HCT116 (cell line): Measurements from ENCODE around the gene DAPK2. TPM values are rescaled to one million over a fixed set of nuclear protein-coding genes. Genes with fewer than 3 reads are reported as not detected.

ENCODE experiments used
- ATAC-seq: fragments of 200-7000 bp; cut with Tn5 transposase; 2 replicates; pipeline ENCODE4 v1.9.1; 2020; ENCODE audit warnings: mild to moderate bottlenecking, moderate library complexity
- BruUV-seq: library from RNA; stranded (reverse); fragments of 400-500 nt; replicated peaks from 2 replicates; lab custom pipeline; 2021; lab: Mats Ljungman, UMichigan
- CTCF ChIA-PET: fragments of 300-600 bp; sonication (Branson Sonifier 250); formaldehyde crosslinking; loops from one replicate; lab custom pipeline; 2021; ENCODE audit warnings: antibody characterized with exemption; lab: Charles Lee
- POLR2A ChIA-PET: fragments of 300-600, 350-600 bp; sonication (Branson Sonifier 250); formaldehyde crosslinking; loops from one replicate; lab custom pipeline; 2021; ENCODE audit warnings: antibody characterized with exemption; lab: Charles Lee
- RAD21 ChIA-PET, 2 experiments: fragments of 300-600 bp; sonication (Branson Sonifier 250); formaldehyde crosslinking; loops; one replicate each; lab custom pipeline; 2023; ENCODE audit warnings: low total read pairs in 2 of 2; ENCODE audit not compliant: uncharacterized antibody in 2 of 2, unreplicated experiment in 2 of 2, low non-redundant PET in 1 of 2; lab: Charles Lee
- DNase-seq: peaks from one replicate; pipeline ENCODE4 v3.0.0-alpha.2; 2010; ENCODE audit warnings: low read depth, low spot score
- H2AFZ ChIP-seq: fragments of 200-600 bp; shearing (Covaris generic), sonication (generic); 2 replicates; pipeline ENCODE4 v1.6.1; 2017; ENCODE audit warnings: low read depth, mixed run types, mixed read lengths, antibody characterized with exemption, low read length; ENCODE audit not compliant: poor library complexity, severe bottlenecking
- H3K27ac ChIP-seq: 2 replicates; pipeline ENCODE4 v1.5.1; 2012; ENCODE audit warnings: low read depth, low read length
- H3K27me3 ChIP-seq: fragments of 200-600 bp; sonication (generic); 2 replicates; pipeline ENCODE4 v1.6.1; 2016; ENCODE audit warnings: mixed run types, low read length, mixed read lengths; ENCODE audit not compliant: insufficient read depth
- H3K36me3 ChIP-seq, 2 experiments: fragments of 200-500 bp in 1 of 2; fragments of 200-600 bp in 1 of 2; sonication (Bioruptor generic) in 1 of 2; sonication (generic) in 1 of 2; 2 replicates each; pipeline versions ENCODE4 v1.5.1 to v1.6.1; 2014 to 2016; ENCODE audit warnings: low read length in 2 of 2, inconsistent platforms in 1 of 2, mixed read lengths in 1 of 2, mixed run types in 1 of 2; ENCODE audit not compliant: insufficient read depth in 2 of 2, control insufficient read depth in 1 of 2
- H3K4me1 ChIP-seq, 2 experiments: fragments of 200-600 bp in 1 of 2; sonication (generic) in 1 of 2; 2 replicates each; pipeline versions ENCODE4 v1.5.1 to v1.6.1; 2012 to 2017; ENCODE audit warnings: low read length in 2 of 2, inconsistent platforms in 1 of 2, mild to moderate bottlenecking in 1 of 2, mixed read lengths in 1 of 2, mixed run types in 1 of 2, moderate library complexity in 1 of 2; ENCODE audit not compliant: insufficient read depth in 2 of 2, control insufficient read depth in 1 of 2
- H3K4me2 ChIP-seq: fragments of 200-600 bp; sonication (generic); 2 replicates; pipeline ENCODE4 v1.6.1; 2017; ENCODE audit warnings: mixed run types, low read length, mixed read lengths
- H3K4me3 ChIP-seq, 2 experiments: fragments of 200-600 bp in 1 of 2; sonication (generic) in 1 of 2; replicated peaks in 1 of 2; 2 replicates each; pipeline ENCODE4 v1.5.1; 2011 to 2016; ENCODE audit warnings: low read length in 2 of 2, control low read depth in 1 of 2, low read depth in 1 of 2, mild to moderate bottlenecking in 1 of 2, mixed read lengths in 1 of 2, mixed run types in 1 of 2
- H3K79me2 ChIP-seq: fragments of 200-600 bp; sonication (generic); 2 replicates; pipeline ENCODE4 v1.6.1; 2017; ENCODE audit warnings: mild to moderate bottlenecking, mixed run types, low read length, moderate library complexity, mixed read lengths; ENCODE audit not compliant: insufficient read depth
- H3K9ac ChIP-seq: fragments of 200-600 bp; sonication (generic); 2 replicates; pipeline ENCODE4 v1.6.1; 2016; ENCODE audit warnings: low read length, mixed read lengths
- H3K9me2 ChIP-seq: fragments of 200-600 bp; sonication (generic), shearing (Covaris generic); 2 replicates; pipeline ENCODE4 v1.6.1; 2017; ENCODE audit warnings: mixed run types, mild to moderate bottlenecking, moderate library complexity; ENCODE audit not compliant: insufficient read depth
- H3K9me3 ChIP-seq, 2 experiments: fragments of 200-500 bp in 1 of 2; fragments of 200-600 bp in 1 of 2; sonication (Bioruptor generic) in 1 of 2; sonication (generic) in 1 of 2; 2 replicates each; pipeline ENCODE4 v1.6.1; 2014 to 2017; ENCODE audit warnings: low read length in 2 of 2, mixed read lengths in 2 of 2, inconsistent platforms in 1 of 2, low read depth in 1 of 2, mild to moderate bottlenecking in 1 of 2, mixed run types in 1 of 2, moderate library complexity in 1 of 2; ENCODE audit not compliant: control insufficient read depth in 1 of 2, insufficient read depth in 1 of 2
- H4K20me1 ChIP-seq: fragments of 200-600 bp; sonication (generic), shearing (Covaris generic); 2 replicates; pipeline ENCODE4 v1.6.1; 2017; ENCODE audit warnings: mixed run types, mild to moderate bottlenecking, moderate library complexity; ENCODE audit not compliant: insufficient read depth
- CTCF ChIP-seq, 3 experiments: fragments of 200-600 bp in 1 of 3; sonication (generic) in 1 of 3; IDR thresholded peaks in 2 of 3; conservative IDR thresholded peaks in 1 of 3; 2 replicates each; pipeline ENCODE4 v1.5.1; 2012 to 2017; ENCODE audit warnings: low read depth in 2 of 3, low read length in 2 of 3, antibody characterized with exemption in 1 of 3, borderline replicate concordance in 1 of 3, control low read depth in 1 of 3, mild to moderate bottlenecking in 1 of 3, mixed read lengths in 1 of 3, mixed run types in 1 of 3, moderate library complexity in 1 of 3; ENCODE audit not compliant: insufficient read depth in 1 of 3
- EGR1 ChIP-seq: IDR thresholded peaks from 2 replicates; pipeline ENCODE4 v1.6.1; 2012; ENCODE audit warnings: low read depth
- ELF1 ChIP-seq: IDR thresholded peaks from 2 replicates; pipeline ENCODE4 v1.6.1; 2012; ENCODE audit warnings: low read depth, borderline replicate concordance
- FOSL1 ChIP-seq: IDR thresholded peaks from 2 replicates; pipeline ENCODE4 v1.6.1; 2012; ENCODE audit warnings: low read depth
- RAD21 ChIP-seq: IDR thresholded peaks from 2 replicates; pipeline ENCODE4 v1.6.1; 2012; ENCODE audit warnings: low read depth, mild to moderate bottlenecking
- REST ChIP-seq: IDR thresholded peaks from 2 replicates; pipeline ENCODE4 v1.6.1; 2012; ENCODE audit warnings: low read depth
- TCF7L2 ChIP-seq: IDR thresholded peaks from 2 replicates; pipeline ENCODE4 v1.7.0; 2011; ENCODE audit warnings: borderline replicate concordance, inconsistent platforms; ENCODE audit not compliant: insufficient read depth, insufficient read length; ENCODE audit errors: extremely low read depth
- ZFX ChIP-seq: fragments of 450-650 bp; IDR thresholded peaks from 2 replicates; pipeline ENCODE4 v1.6.1; 2017
- intact Hi-C: fragments of 100-400 bp; cut with micrococcal nuclease; formaldehyde crosslinking; loops from 2 replicates; pipeline ENCODE4 v1.10.0; 2022
- total RNA-seq: library from RNA; stranded (reverse); gene quantifications from one replicate; pipeline ENCODE4 v1.2.1, GENCODE V29; 2021; ENCODE audit not compliant: unreplicated experiment
- TF ChIP-seq, protein P1 (sequence below): IDR thresholded peaks from 2 replicates; pipeline ENCODE4 v1.6.1; 2012

DAPK2 gene
- total RNA-seq, 1 experiment from 2014 or later = 4.8 TPM

DNA sequence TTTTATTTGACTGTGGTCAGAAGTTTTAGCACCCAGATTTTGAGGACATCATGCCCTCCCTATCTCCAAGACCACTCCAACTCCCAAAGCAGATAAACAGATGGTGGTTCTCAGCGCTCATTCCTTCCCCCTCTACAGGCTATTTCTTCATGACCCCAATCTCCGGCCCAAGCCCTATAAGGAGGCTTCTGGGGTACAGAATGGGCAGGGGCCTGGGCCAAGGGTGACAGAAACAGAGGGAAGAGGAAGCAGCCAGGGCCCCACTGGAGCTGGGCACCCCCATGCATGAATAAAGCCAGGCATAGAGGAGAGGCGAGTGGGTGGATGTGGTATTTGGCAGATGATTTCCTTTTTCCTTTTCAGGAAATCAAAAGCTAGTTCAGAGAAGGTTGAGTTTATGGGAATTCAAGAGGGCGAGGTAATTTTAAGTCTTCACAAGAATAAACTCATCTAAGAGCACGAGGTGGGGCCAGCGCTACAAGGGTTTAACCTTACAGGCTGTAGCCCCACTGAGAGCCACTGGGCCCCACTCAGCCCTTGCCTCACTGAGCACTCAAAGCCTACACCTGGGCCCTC lies 107.7 kb downstream of the DAPK2 start:
- H3K27ac ChIP-seq = no peak overlapping the region
- no peaks in the 10 kb centered on the region for H4K20me1 ChIP-seq
- RAD21 ChIA-PET = no interaction called here
- no peak overlapping the region for H2AFZ ChIP-seq
- no peaks in the 10 kb centered on the region for H3K36me3 ChIP-seq
- H3K4me2 ChIP-seq = peak overlapping the region; percentile 23; the same call in 1 of the 2 replicates
- 0 out of 2 replicates have a peak, but pooled peaks have one; percentile 12 for TF ChIP-seq EGR1
- TF ChIP-seq, protein P1, sequence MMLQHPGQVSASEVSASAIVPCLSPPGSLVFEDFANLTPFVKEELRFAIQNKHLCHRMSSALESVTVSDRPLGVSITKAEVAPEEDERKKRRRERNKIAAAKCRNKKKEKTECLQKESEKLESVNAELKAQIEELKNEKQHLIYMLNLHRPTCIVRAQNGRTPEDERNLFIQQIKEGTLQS = no peak
- no peaks in the 10 kb centered on the region for H3K9me3 ChIP-seq
- no TSS peak for BruUV-seq
- H3K27me3 ChIP-seq = no peaks in the 10 kb centered on the region
- POLR2A ChIA-PET = no interaction called here
- intact Hi-C loops = no loop called here
- peaks cover 7 to 12% of the 10 kb centered on the region in 2 experiments for H3K4me1 ChIP-seq
- no peak overlapping the region for H3K4me3 ChIP-seq
- H3K9me2 ChIP-seq = no peaks in the 10 kb centered on the region
- H3K79me2 ChIP-seq = no peaks in the 10 kb centered on the region
- no peak for ATAC-seq
- no peak for DNase-seq
- CTCF ChIA-PET = no interaction called here
- no peak overlapping the region for H3K9ac ChIP-seq

DNA sequence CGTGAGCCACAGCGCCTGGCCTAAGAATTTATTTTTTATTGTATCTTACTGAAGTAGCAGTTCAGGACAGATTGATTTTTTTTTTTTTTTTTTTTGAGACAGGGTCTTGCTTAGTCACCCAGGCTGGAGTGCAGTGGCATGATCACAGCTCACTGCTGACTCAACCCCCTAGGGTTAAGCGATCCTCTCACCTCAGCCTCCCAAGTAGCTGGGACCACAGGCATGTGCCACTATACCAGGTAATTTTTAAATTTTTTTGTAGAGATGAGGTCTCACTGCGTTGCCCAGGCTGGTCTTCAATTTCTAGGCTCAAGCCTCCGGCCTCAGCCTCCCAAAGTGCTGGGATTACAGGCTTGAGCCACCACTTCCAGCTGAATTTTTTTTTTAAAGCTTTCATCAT lies 112.8 kb downstream of the DAPK2 start:
- peak; percentile 8 for DNase-seq
- ChIA-PET POLR2A (no interaction called here), RAD21 (no interaction called here), CTCF (interaction anchor here (1.9 kb wide), 1 partner anchor 12 kb away, joined by 13 read pairs; no protein-coding TSS in a partner anchor)
- no peaks in the 10 kb centered on the region for H3K36me3 ChIP-seq
- H3K27ac ChIP-seq = no peak overlapping the region
- ATAC-seq = peak; percentile 79
- peak overlapping the region; percentile 2; the same call in 1 of the 2 replicates for H3K4me2 ChIP-seq
- no peak for TF ChIP-seq EGR1
- no peak for TF ChIP-seq CTCF (IDR thresholded peaks at IDR 0.05 in 2 of 3, conservative IDR thresholded peaks at IDR 0.05 in 1 of 3; ENCODE audit: borderline replicate concordance in 1 of 3, insufficient read depth in 1 of 3, low read depth in 2 of 3, low read length in 2 of 3)
- 0 out of 2 replicates have a peak, but pooled peaks have one; percentile 28 for TF ChIP-seq FOSL1
- TF ChIP-seq ZFX = no peak
- TF ChIP-seq RAD21 = no peak
- no peak for TF ChIP-seq TCF7L2
- TF ChIP-seq ELF1 = no peak
- TF ChIP-seq REST = no peak
- TF ChIP-seq, protein P1 = no peak
- no peaks in the 10 kb centered on the region for H4K20me1 ChIP-seq
- peaks cover 8 to 12% of the 10 kb centered on the region in 2 experiments for H3K4me1 ChIP-seq
- no peaks in the 10 kb centered on the region for H3K27me3 ChIP-seq
- H3K4me3 ChIP-seq = no peak overlapping the region
- no peak overlapping the region for H2AFZ ChIP-seq
- H3K79me2 ChIP-seq = no peaks in the 10 kb centered on the region
- BruUV-seq = no TSS peak
- intact Hi-C loops = no loop called here
- no peaks in the 10 kb centered on the region for H3K9me2 ChIP-seq
- no peaks in the 10 kb centered on the region for H3K9me3 ChIP-seq
- H3K9ac ChIP-seq = no peak overlapping the region
